WTC11 (cell line): ENCODE results near the gene UBXN2A. TPM values are rescaled to one million over a fixed set of nuclear protein-coding genes. Genes with fewer than 3 reads are reported as not detected.

ENCODE experiments used
- ATAC-seq: fragments of 200-7000 bp; cut with Tn5 transposase; 2 replicates; pipeline ENCODE4 v1.10.0; 2021; ENCODE audit warnings: mild to moderate bottlenecking, moderate library complexity
- CTCF ChIA-PET: fragments of 300-600 bp; sonication (Branson Sonifier 250); formaldehyde crosslinking; loops from one replicate; lab custom pipeline; 2021; ENCODE audit warnings: antibody characterized with exemption; lab: Charles Lee
- POLR2A ChIA-PET: fragments of 350-600 bp; sonication (Branson Sonifier 250); formaldehyde crosslinking; loops from one replicate; lab custom pipeline; 2021; ENCODE audit warnings: antibody characterized with exemption; lab: Charles Lee
- DNase-seq: peaks from one replicate; pipeline ENCODE4 v3.0.0; 2021; ENCODE audit warnings: low spot score
- H3K27ac Mint-ChIP-seq: 2 replicates; pipeline ENCODE4 v1.8.0; 2021; ENCODE audit warnings: mixed read lengths
- H3K27me3 Mint-ChIP-seq: 2 replicates; pipeline ENCODE4 v1.8.0; 2021; ENCODE audit warnings: low read depth, mild to moderate bottlenecking, moderate library complexity, mixed read lengths
- H3K36me3 Mint-ChIP-seq: 2 replicates; pipeline ENCODE4 v1.8.0; 2021; ENCODE audit warnings: mixed read lengths
- H3K4me1 Mint-ChIP-seq: 2 replicates; pipeline ENCODE4 v1.8.0; 2022; ENCODE audit warnings: mixed read lengths
- H3K4me3 Mint-ChIP-seq: 2 replicates; pipeline ENCODE4 v1.8.0; 2021; ENCODE audit warnings: mild to moderate bottlenecking, moderate library complexity, mixed read lengths
- H3K9me3 Mint-ChIP-seq: 2 replicates; pipeline ENCODE4 v1.8.0; 2021; ENCODE audit warnings: mixed read lengths
- ATF2 ChIP-seq: sonication (generic); formaldehyde crosslinking; IDR thresholded peaks from 2 replicates; pipeline ENCODE4 v1.8.1; 2022; ENCODE audit warnings: low read depth, missing genetic modification reagents, borderline replicate concordance
- CREM ChIP-seq: sonication (generic); formaldehyde crosslinking; IDR thresholded peaks from 2 replicates; pipeline ENCODE4 v1.8.1; 2022; ENCODE audit warnings: mild to moderate bottlenecking, missing genetic modification reagents, moderate library complexity
- FOXP4 ChIP-seq: sonication (generic); formaldehyde crosslinking; IDR thresholded peaks from 2 replicates; pipeline ENCODE4 v1.8.0; 2022; ENCODE audit warnings: mild to moderate bottlenecking, missing genetic modification reagents
- HMGA2 ChIP-seq: fragments of 250-450 bp; sonication (Bioruptor Pico); IDR thresholded peaks from 2 replicates; pipeline ENCODE4 v1.4.0; 2021; ENCODE audit warnings: mild to moderate bottlenecking, moderate library complexity
- IRF1 ChIP-seq: sonication (generic); formaldehyde crosslinking; IDR thresholded peaks from 2 replicates; pipeline ENCODE4 v1.8.0; 2023; ENCODE audit warnings: missing genetic modification reagents
- IRF2 ChIP-seq: sonication (generic); formaldehyde crosslinking; IDR thresholded peaks from 2 replicates; pipeline ENCODE4 v1.8.0; 2022; ENCODE audit warnings: low read depth, missing genetic modification reagents, borderline replicate concordance
- MLX ChIP-seq: sonication (generic); formaldehyde crosslinking; IDR thresholded peaks from 2 replicates; pipeline ENCODE4 v1.8.1; 2023; ENCODE audit warnings: mild to moderate bottlenecking, missing genetic modification reagents, moderate library complexity
- MXD4 ChIP-seq: fragments of 250-450 bp; sonication (Bioruptor Pico); IDR thresholded peaks from 2 replicates; pipeline ENCODE4 v1.8.0; 2021; ENCODE audit warnings: mild to moderate bottlenecking, moderate library complexity, borderline replicate concordance
- NFATC4 ChIP-seq: fragments of 250-450 bp; sonication (Bioruptor Pico); IDR thresholded peaks from 2 replicates; pipeline ENCODE4 v1.9.0; 2021; ENCODE audit warnings: mild to moderate bottlenecking
- NFE2L1 ChIP-seq: sonication (generic); formaldehyde crosslinking; IDR thresholded peaks from 2 replicates; pipeline ENCODE4 v1.8.1; 2023; ENCODE audit warnings: missing genetic modification reagents
- NFYB ChIP-seq: sonication (generic); formaldehyde crosslinking; conservative IDR thresholded peaks from 2 replicates; pipeline ENCODE4 v1.8.0; 2022; ENCODE audit warnings: low read depth, missing genetic modification reagents
- NR2C2 ChIP-seq: sonication (generic); formaldehyde crosslinking; IDR thresholded peaks from 2 replicates; pipeline ENCODE4 v1.8.0; 2022; ENCODE audit warnings: mild to moderate bottlenecking, missing genetic modification reagents
- RELA ChIP-seq: sonication (generic); formaldehyde crosslinking; IDR thresholded peaks from 2 replicates; pipeline ENCODE4 v1.8.1; 2022; ENCODE audit warnings: missing genetic modification reagents, mild to moderate bottlenecking, borderline replicate concordance
- RORB ChIP-seq: fragments of 250-450 bp; sonication (Bioruptor Pico); IDR thresholded peaks from 2 replicates; pipeline ENCODE4 v1.9.0; 2021; ENCODE audit warnings: mild to moderate bottlenecking
- STAT6 ChIP-seq: sonication (generic); formaldehyde crosslinking; conservative IDR thresholded peaks from 2 replicates; pipeline ENCODE4 v1.8.1; 2023; ENCODE audit warnings: mild to moderate bottlenecking, low read depth, missing genetic modification reagents, moderate library complexity
- TCF7 ChIP-seq: sonication (generic); formaldehyde crosslinking; IDR thresholded peaks from 2 replicates; pipeline ENCODE4 v1.8.0; 2022; ENCODE audit warnings: mild to moderate bottlenecking, low read depth, missing genetic modification reagents, moderate library complexity
- TEAD4 ChIP-seq: sonication (generic); formaldehyde crosslinking; IDR thresholded peaks from 2 replicates; pipeline ENCODE4 v1.8.0; 2022; ENCODE audit warnings: mild to moderate bottlenecking, missing genetic modification reagents
- TP53 ChIP-seq: sonication (generic); formaldehyde crosslinking; IDR thresholded peaks from 2 replicates; pipeline ENCODE4 v1.8.1; 2023; ENCODE audit warnings: mild to moderate bottlenecking, missing genetic modification reagents
- ZBTB43 ChIP-seq: sonication (generic); formaldehyde crosslinking; IDR thresholded peaks from 2 replicates; pipeline ENCODE4 v1.8.1; 2023; ENCODE audit warnings: mild to moderate bottlenecking, missing genetic modification reagents
- ZNF281 ChIP-seq: sonication (generic); formaldehyde crosslinking; IDR thresholded peaks from 2 replicates; pipeline ENCODE4 v1.8.0; 2023; ENCODE audit warnings: mild to moderate bottlenecking, missing genetic modification reagents
- ZNF317 ChIP-seq: sonication (generic); formaldehyde crosslinking; IDR thresholded peaks from 2 replicates; pipeline ENCODE4 v1.8.1; 2023; ENCODE audit warnings: low read depth, mild to moderate bottlenecking, moderate library complexity, missing genetic modification reagents, borderline replicate concordance
- ZNF425 ChIP-seq: fragments of 250-450 bp; sonication (Bioruptor Pico); conservative IDR thresholded peaks from 2 replicates; pipeline ENCODE4 v1.9.0; 2021; ENCODE audit warnings: mild to moderate bottlenecking
- total RNA-seq: library from RNA; stranded (reverse); gene quantifications from 3 replicates; pipeline ENCODE4 v1.2.3, GENCODE V29; 2021

The UBXN2A gene
- total RNA-seq, 1 experiment from 2014 or later, result 16.8 TPM

- peak within 1 kb of the TSS; percentile 96 for H3K4me3 Mint-ChIP-seq
- H3K27me3 Mint-ChIP-seq, result no peaks in the 10 kb centered on the region
- H3K27ac Mint-ChIP-seq, result peak within 1 kb of the TSS; percentile 99
- no peaks in the 10 kb centered on the region for H3K9me3 Mint-ChIP-seq
- DNase-seq, result peak; percentile 95
- peaks cover 21% of the 10 kb centered on the region for H3K4me1 Mint-ChIP-seq
- H3K36me3 Mint-ChIP-seq, result peaks cover 9% of the 10 kb centered on the region
- POLR2A ChIA-PET, result interaction anchor here (0.6 to 3.2 kb wide), 17 partner anchors 9 to 542 kb away, joined by 3 to 83 read pairs (median 5); partner anchors contain the start of genes KLHL29, SF3B6, TP53I3 and UBXN2A
- CTCF ChIA-PET, result interaction anchor here (0.6 to 3.4 kb wide), 55 partner anchors 9 to 895 kb away, joined by 3 to 52 read pairs (median 4); partner anchors contain the start of genes MFSD2B, SF3B6, TP53I3 and UBXN2A
- ATAC-seq, result peak; percentile 94
- TF ChIP-seq NR2C2 (CRISPR knock-in tag) (0 out of 2 replicates have a peak, but pooled peaks have one; percentile 23), MXD4 (no peak), NFYB (CRISPR knock-in tag) (no peak), ATF2 (no peak), IRF1 (no peak), ZNF425 (CRISPR knock-in tag) (no peak), MLX (CRISPR knock-in tag) (peak; percentile 23; the same call in 1 of the 2 replicates), IRF2 (CRISPR knock-in tag) (no peak), HMGA2 (CRISPR knock-in tag) (no peak), RORB (CRISPR knock-in tag) (no peak), TEAD4 (no peak), FOXP4 (CRISPR knock-in tag) (peak; percentile 75), STAT6 (CRISPR knock-in tag) (0 out of 2 replicates have a peak, but pooled peaks have one; percentile 64), NFE2L1 (0 out of 2 replicates have a peak, but pooled peaks have one; percentile 53), ZBTB43 (CRISPR knock-in tag) (no peak), RELA (no peak; the same call in 1 of the 2 replicates), TCF7 (CRISPR knock-in tag) (no peak), TP53 (CRISPR knock-in tag) (peak; percentile 60), NFATC4 (no peak), ZNF317 (CRISPR knock-in tag) (no peak), CREM (CRISPR knock-in tag) (peak; percentile 87), ZNF281 (CRISPR knock-in tag) (no peak; the same call in 1 of the 2 replicates)
These were observed 13.3 kb upstream of the UBXN2A start, which contains the start of gene ATAD2B for GRCh38 chr2:23926750-23927571. TSS of gene ATAD2B (minus strand) at chr2:23927123. CDS start at chr2:23926770, 353 bp downstream.
